Measurements from ENCODE around the gene WBP2NL.

WBP2NL gene

GRCh38 chr22:41979423-41980250, 19.0 kb upstream of the WBP2NL start:
- no peak for FAIRE-seq

- FAIRE-seq, result no peak
Measured at GRCh38 chr22:41982865-41983264, 15.7 kb upstream of the WBP2NL start.

- FAIRE-seq, result no peak
Measured at GRCh38 chr22:41983513-41984405, 14.8 kb upstream of the WBP2NL start.

GRCh38 chr22:41987276-41987675, 11.3 kb upstream of the WBP2NL start:
- FAIRE-seq, result no peak

GRCh38 chr22:41989246-41989645, 9.3 kb upstream of the WBP2NL start:
- FAIRE-seq, result no peak

GRCh38 chr22:41991111-41991510, 7.5 kb upstream of the WBP2NL start:
- FAIRE-seq, result no peak

GRCh38 chr22:41992496-41992895, 6.1 kb upstream of the WBP2NL start:
- no peak for FAIRE-seq

GRCh38 chr22:41995211-41995610, 3.4 kb upstream of the WBP2NL start:
- no peak for FAIRE-seq

GRCh38 chr22:41996826-41997225, 1.8 kb upstream of the WBP2NL start:
- no peak for FAIRE-seq

GRCh38 chr22:42000466-42000865, 1.9 kb downstream of the WBP2NL start:
- no peak for FAIRE-seq

- FAIRE-seq, result no peak
Measured at GRCh38 chr22:42001121-42001520, 2.5 kb downstream of the WBP2NL start.

- FAIRE-seq, result no peak
Measured at GRCh38 chr22:42001706-42002105, 3.1 kb downstream of the WBP2NL start.

GRCh38 chr22:42007922-42008321, 9.3 kb downstream of the WBP2NL start:
- FAIRE-seq, result no peak

GRCh38 chr22:42010778-42011177, 12.2 kb downstream of the WBP2NL start:
- no peak for FAIRE-seq

GRCh38 chr22:42013385-42013784, 14.8 kb downstream of the WBP2NL start:
- no peak for FAIRE-seq

- no peak for FAIRE-seq
Measured at GRCh38 chr22:42016111-42016510, 17.5 kb downstream of the WBP2NL start.

GRCh38 chr22:42018224-42018623, 19.6 kb downstream of the WBP2NL start:
- FAIRE-seq, result no peak

- no peak for FAIRE-seq
Measured at GRCh38 chr22:42021571-42021970, 23.0 kb downstream of the WBP2NL start.

- no peak for FAIRE-seq
Measured at GRCh38 chr22:42022162-42022847, 23.7 kb downstream of the WBP2NL start.

- no peak for FAIRE-seq
Measured at GRCh38 chr22:42025421-42025820, 26.8 kb downstream of the WBP2NL start.

GRCh38 chr22:42026705-42027104, 28.1 kb downstream of the WBP2NL start:
- FAIRE-seq, result no peak

- no peak for FAIRE-seq
Measured at GRCh38 chr22:42033263-42034181, 34.9 kb downstream of the WBP2NL start.

All from endometrium (tissue), 2 donors.